Adrenal gland (tissue), 12 donors: ENCODE data around the gene MGST2. TPM values are rescaled to one million over a fixed set of nuclear protein-coding genes. Genes with fewer than 3 reads are reported as not detected.

Source experiments
- DNase-seq, 7 donors: peaks; one replicate each; pipeline ENCODE4 v3.0.0-alpha.2; 2019 to 2020
- H3K27ac ChIP-seq, 5 donors: fragments of 200-600 bp; sonication (generic) in 4 of 5; 1 replicate in 3 of 5; 2 replicates in 2 of 5; pipeline versions ENCODE4 v1.5.1 to v1.8.0; 2016 to 2020; ENCODE audit warnings: mild to moderate bottlenecking in 1 of 5
- H3K27me3 ChIP-seq: fragments of 200-600 bp; 2 replicates; pipeline ENCODE4 v1.8.0; 2021
- H3K36me3 ChIP-seq, 2 donors: fragments of 200-600 bp; replicated peaks in 1 of 2; 1 replicate in 1 of 2; 2 replicates in 1 of 2; pipeline versions ENCODE4 v1.5.1 to v1.8.0; 2018 to 2022
- H3K4me1 ChIP-seq, 2 donors: fragments of 200-600 bp; replicated peaks in 1 of 2; 1 replicate in 1 of 2; 2 replicates in 1 of 2; pipeline versions ENCODE4 v1.5.1 to v1.8.0; 2018 to 2021
- H3K4me3 ChIP-seq, 4 donors: fragments of 200-600 bp; sonication (generic) in 3 of 4; one replicate each; pipeline ENCODE4 v1.5.1; 2016 to 2018
- H3K9me3 ChIP-seq, 3 donors: fragments of 200-600 bp; sonication (generic) in 1 of 3; replicated peaks in 1 of 3; 1 replicate in 2 of 3; 2 replicates in 1 of 3; pipeline versions ENCODE4 v1.5.1 to v1.8.0; 2016 to 2021
- CTCF ChIP-seq, 6 experiments: fragments of 450-650 bp in 4 of 6; fragments of 200-600 bp in 2 of 6; sonication (generic) in 1 of 6; IDR thresholded peaks; 1 replicate in 5 of 6; 2 replicates in 1 of 6; pipeline versions ENCODE4 v1.5.1 to v1.8.0; 2016 to 2021; ENCODE audit warnings: antibody characterized with exemption in 6 of 6, mild to moderate bottlenecking in 2 of 6, moderate library complexity in 1 of 6
- POLR2A ChIP-seq, 2 donors: fragments of 450-650 bp; IDR thresholded peaks; one replicate each; pipeline ENCODE4 v1.6.1; 2017; ENCODE audit warnings: antibody characterized with exemption in 2 of 2, mild to moderate bottlenecking in 2 of 2, moderate library complexity in 1 of 2
- WGBS, 4 donors: extraction: QIAGEN DNeasy Blood & Tissue Kit in 2 of 4; methylation state at CpG; one replicate each; pipeline versions ENCODE4 v1.1.5 to v1.1.7; 2013 to 2017; 5-methylcytosine and 5-hydroxymethylcytosine counted together
- intact Hi-C, 2 donors: fragments of 100-400 bp; cut with DNase I; formaldehyde crosslinking; loops; one replicate each; pipeline versions ENCODE4 v1.14.1 to v1.15.0; 2022 to 2023
- polyA plus RNA-seq, 3 donors: library from polyadenylated mRNA; stranded (reverse); fragments of 200-250 nt in 2 of 3; fragments of 350-450 nt in 1 of 3; fragmentation: Illumina TruSeq in 1 of 3; extraction: RNeasy Lipid Tissue Mini Kit (QIAGEN cat#74804) in 1 of 3; gene quantifications; one replicate each; pipeline ENCODE4 v1.2.3, GENCODE V29; 2013 to 2014
- total RNA-seq, 9 donors: library from RNA; depleted of rRNA in 4 of 9; stranded (reverse); fragments of >200 nt in 4 of 9; fragments of 120-200 nt in 1 of 9; fragmentation: NEBNext Ultra II Directional in 1 of 9; extraction: Animal tissue kit (Norgen Biotek cat#: 25700) in 1 of 9; gene quantifications; one replicate each; pipeline versions ENCODE4 v1.1.0 to v1.2.4, GENCODE V29; 2013 to 2023
- donor health status: healthy with polysubstance abuse.
- donor health status: Bipolar disorder and iron deficiency.
- donor health status: DM: yes; HTN: yes; CAD: no.
- donor health status: DM: no; HTN: no; CAD: no.
- donor health status: DM: no; HTN: no; CAD: no.
- donor health status: DM: yes; HTN: yes; CAD: no.

Gene MGST2
- total and polyA plus RNA-seq, 12 donors: 95.5 to 271 (median 134) TPM

GRCh38 chr4:139749338-139749737 is 83.7 kb downstream of the MGST2 start:
- WGBS, 4 donors: 73 to 84% (median 79%) methylated on average over 6 of the region's 6 CpGs

GRCh38 chr4:139749835-139750498 is 84.3 kb downstream of the MGST2 start:
- 96 to 99% (median 97%) methylated on average over 4 of the region's 4 CpGs for WGBS, 4 donors
- no peaks in the 10 kb centered on the region for H3K36me3 ChIP-seq
- H3K9me3 ChIP-seq: no peaks in the 10 kb centered on the region
- DNase-seq: no peak
- intact Hi-C loops: loop anchor here in 1 of 2 donors (10.0 kb wide), 1 partner anchor 305 kb away; no protein-coding TSS in a partner anchor
- no peaks in the 10 kb centered on the region for H3K4me1 ChIP-seq
- H3K27ac ChIP-seq: no peak overlapping the region
- no peaks in the 10 kb centered on the region for H3K27me3 ChIP-seq
- no peak overlapping the region for H3K4me3 ChIP-seq
- no peak for TF ChIP-seq CTCF (IDR thresholded peaks at IDR 0.05)
- no peak for TF ChIP-seq POLR2A (IDR thresholded peaks at IDR 0.05)

More at GRCh38 chr4:139749338-139749737, 83.7 kb downstream of the MGST2 start:
- no peak for TF ChIP-seq POLR2A (IDR thresholded peaks at IDR 0.05)
- no peak for TF ChIP-seq CTCF (IDR thresholded peaks at IDR 0.05)
- Histone ChIP-seq H3K4me3 (no peak overlapping the region), H3K36me3 (no peaks in the 10 kb centered on the region), H3K4me1 (no peaks in the 10 kb centered on the region), H3K27me3 (no peaks in the 10 kb centered on the region), H3K27ac (no peak overlapping the region), H3K9me3 (no peaks in the 10 kb centered on the region)
- DNase-seq: no peak
- intact Hi-C loops: loop anchor here in 1 of 2 donors (10.0 kb wide), 1 partner anchor 305 kb away; no protein-coding TSS in a partner anchor

GRCh38 chr4:139753686-139754085 is 88.1 kb downstream of the MGST2 start:
- H3K9me3 ChIP-seq: no peaks in the 10 kb centered on the region
- no peaks in the 10 kb centered on the region for H3K4me1 ChIP-seq
- WGBS, 4 donors: 60 to 81% (median 74%) methylated on average over 3 of the region's 3 CpGs
- H3K4me3 ChIP-seq: no peak overlapping the region
- H3K36me3 ChIP-seq: no peaks in the 10 kb centered on the region
- H3K27ac ChIP-seq: no peak overlapping the region
- H3K27me3 ChIP-seq: no peaks in the 10 kb centered on the region
- no peak for DNase-seq
- no peak for TF ChIP-seq CTCF (IDR thresholded peaks at IDR 0.05)
- no peak for TF ChIP-seq POLR2A (IDR thresholded peaks at IDR 0.05)
- intact Hi-C loops: no loop called here

Other genes with a start within 250 kb of the MGST2 start
- gene RAB33B, start 211.7 kb upstream of the MGST2 start, total RNA-seq: 1 to 10 TPM; 4.6 to 9.4 (median 6.9) TPM
- gene RAB33B, start 211.7 kb upstream of the MGST2 start, polyA plus RNA-seq: 1 to 10 TPM; 2.0 to 4.6 (median 3.2) TPM
- gene SETD7, start 109.6 kb upstream of the MGST2 start, total RNA-seq: 10 to 100 TPM; 14.5 to 49.1 (median 43.3) TPM
- gene SETD7, start 109.6 kb upstream of the MGST2 start, polyA plus RNA-seq: 10 to 100 TPM in 2 of 3 donors, 1 to 10 TPM in 1; 7.4 to 48.5 (median 10.9) TPM